Glomerular endothelial cell (primary cell): ENCODE results near the gene URB1. TPM values are rescaled to one million over a fixed set of nuclear protein-coding genes. Genes with fewer than 3 reads are reported as not detected.
"Not testable (repeated sequence)": the region's sequence is repeated elsewhere in the genome, so short reads cannot be mapped to it uniquely, and the experiment has no call there.

Experiments
- DNase-seq: peaks from one replicate; pipeline ENCODE4 v3.0.0-alpha.2; 2011; ENCODE audit warnings: low read depth, low spot score; ENCODE audit errors: extremely low read depth
- total RNA-seq: library from RNA; depleted of rRNA; stranded (reverse); fragments of >200 nt; gene quantifications from 2 replicates; pipeline ENCODE4 v1.2.3, GENCODE V29; 2015

URB1 gene, protein sequence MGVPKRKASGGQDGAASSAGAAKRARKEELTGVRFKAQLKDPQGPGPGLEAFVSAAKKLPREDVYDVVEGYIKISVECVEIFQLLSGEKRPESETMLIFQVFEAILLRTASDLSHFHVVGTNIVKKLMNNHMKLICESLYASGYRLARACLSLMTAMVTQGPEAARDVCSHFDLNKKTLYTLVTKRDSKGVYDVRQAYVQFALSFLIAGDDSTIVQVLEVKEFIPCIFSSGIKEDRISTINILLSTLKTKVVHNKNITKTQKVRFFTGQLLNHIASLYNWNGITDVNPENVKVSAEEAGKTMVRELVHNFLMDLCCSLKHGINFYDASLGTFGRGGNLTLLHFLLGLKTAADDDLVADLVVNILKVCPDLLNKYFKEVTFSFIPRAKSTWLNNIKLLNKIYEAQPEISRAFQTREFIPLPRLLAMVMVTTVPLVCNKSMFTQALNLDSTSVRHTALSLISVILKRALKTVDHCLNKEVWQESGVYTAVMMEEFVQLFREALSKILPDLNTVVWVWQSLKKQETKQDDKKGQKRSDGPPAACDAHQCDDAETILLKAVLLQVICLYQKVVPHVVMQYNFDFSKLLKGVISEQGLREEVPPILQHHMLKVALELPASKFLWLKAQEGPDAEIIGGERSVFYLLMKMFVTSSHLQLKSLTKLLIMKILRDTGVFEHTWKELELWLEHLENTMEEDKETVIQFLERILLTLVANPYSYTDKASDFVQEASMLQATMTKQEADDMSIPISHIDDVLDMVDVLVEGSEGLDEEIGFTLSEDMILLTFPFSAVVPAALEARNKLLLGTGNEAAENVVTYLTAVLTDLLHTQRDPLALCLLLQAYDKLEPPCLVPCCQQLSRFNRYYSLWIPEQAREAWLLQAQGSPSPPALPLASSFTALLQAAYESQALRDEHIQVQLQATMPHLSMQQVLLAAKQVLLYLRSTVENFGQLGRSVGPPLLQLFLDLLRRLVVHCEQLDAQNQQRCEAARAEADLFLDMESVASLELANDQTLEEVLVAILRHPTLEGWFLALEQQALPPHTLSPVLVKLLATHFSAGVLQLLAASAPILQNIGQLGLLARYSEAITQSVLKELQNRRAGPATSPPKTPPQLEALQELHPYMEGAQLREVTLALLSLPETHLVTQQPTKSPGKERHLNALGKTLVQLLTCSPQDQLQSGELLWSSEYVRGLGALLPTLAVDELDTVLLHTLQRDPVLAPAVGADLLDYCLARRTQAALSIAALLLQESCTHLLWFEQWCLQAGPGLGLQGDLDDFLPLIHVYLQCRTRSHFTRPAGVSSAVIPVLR (N-terminal part only)
- 13.6 and 20.2 TPM in 2 replicates for total RNA-seq

DNA sequence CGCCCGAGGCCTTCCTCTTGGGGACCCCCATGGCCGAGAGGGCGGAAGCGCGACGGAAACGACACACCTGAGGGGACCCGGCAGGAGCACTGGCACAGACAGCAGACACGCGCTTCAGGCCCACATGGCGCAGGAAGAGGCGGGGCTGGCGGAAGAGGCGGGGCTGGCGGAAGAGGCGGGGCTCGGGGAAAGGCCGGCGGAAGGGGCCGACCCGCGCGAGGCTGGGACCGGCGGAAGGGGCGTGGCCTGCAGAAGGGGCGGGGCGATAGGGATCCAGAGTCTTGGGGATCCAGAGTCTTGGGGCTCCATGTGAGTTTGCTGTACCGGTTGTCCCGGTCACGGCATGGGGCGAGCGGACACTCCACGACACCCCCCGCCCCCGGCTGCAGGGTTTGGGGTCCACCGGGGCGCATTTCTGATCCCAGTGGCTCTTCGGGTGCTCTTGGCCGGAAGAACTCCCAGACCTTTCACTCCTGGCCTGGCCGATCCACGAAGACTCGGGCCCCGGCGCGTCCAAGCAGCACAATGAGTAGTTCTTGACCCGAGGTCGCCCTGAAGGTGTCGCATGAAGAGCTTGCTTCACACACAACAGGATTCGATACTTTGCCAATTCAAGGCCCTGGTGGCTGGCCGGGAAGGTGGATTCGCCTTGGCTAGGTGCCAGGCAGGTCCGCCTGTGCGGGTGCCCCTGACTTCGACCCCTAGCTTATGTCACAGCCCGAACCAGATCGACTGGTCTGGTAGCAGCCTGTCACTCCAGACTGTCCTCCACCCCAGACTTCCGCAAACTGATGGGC lies at the start of gene URB1:
Gene URB1, minus strand, starts transcription at position 133 of the 797 bp plus-strand sequence. Its CDS starts 102 bp downstream, at position 31.
- no peak for DNase-seq

- DNase-seq, result no peak
Observed at GRCh38 chr21:32437729-32438128, 44.9 kb upstream of the URB1 start.

DNA sequence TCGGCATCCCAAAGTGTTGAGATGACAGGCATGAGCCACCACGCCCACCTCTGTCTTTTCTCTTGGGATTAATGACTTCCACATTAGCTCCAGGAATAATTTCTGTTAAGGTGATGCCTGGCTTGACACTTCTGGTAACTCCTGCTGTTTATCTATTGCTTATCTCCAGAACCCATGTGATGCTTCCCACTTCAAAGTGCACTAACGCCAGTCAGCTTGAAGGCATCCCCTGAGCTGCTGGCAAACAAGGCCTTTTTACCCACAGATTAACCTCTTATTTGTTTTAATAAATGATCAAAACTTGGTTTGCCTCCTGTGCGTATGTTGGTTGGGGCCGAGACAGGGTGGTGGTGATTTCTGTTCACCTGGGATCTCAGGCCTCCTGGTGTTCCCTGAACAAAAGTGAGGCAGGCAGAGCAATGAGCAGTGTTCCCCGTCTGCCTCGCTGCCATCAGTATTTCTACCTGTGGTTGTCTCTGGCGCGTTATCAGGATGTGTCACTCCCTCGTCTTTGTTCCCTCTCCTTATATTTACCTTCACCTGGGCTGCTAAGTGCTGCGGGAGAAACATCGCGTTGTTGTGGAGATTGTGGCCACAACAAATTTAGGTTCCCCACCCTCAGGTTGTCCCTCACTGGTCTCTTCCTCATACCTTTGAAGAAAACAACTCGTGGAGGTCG lies 40.3 kb upstream of the URB1 start:
- not testable (repeated sequence) for DNase-seq

DNA sequence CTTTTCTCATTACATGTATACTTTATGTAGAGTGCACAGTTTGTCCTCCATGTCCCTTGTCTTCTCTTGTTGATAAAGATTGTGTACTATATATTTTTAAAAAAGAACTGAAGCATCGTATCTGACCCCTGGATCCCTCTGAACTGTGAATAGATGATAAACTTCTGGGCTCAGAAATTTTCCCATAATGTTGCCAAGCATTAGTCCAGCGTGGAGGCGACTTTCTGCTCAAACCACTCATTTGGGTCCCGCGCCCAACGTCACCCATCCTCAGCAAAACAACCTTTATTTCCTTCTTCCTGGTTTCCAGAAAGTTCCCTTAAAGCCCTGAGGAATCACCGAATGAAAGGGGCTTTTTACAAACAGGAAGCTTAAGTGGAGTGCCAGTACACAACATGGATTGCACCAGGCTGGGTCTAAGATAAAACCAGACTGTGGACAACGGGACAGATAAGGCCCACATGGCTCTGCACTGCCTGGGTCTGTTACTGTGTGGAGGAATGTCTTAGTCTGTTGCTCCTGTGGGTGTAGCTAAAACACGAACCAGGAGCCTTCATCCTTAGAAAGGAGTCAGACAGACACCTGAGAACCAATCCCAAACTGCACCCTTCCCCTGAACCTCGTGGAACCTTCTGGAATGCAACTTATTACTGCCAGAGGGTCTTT lies 35.3 kb upstream of the URB1 start:
- no peak for DNase-seq

- no peak for DNase-seq
Observed at GRCh38 chr21:32426592-32427051, 33.8 kb upstream of the URB1 start.

DNA sequence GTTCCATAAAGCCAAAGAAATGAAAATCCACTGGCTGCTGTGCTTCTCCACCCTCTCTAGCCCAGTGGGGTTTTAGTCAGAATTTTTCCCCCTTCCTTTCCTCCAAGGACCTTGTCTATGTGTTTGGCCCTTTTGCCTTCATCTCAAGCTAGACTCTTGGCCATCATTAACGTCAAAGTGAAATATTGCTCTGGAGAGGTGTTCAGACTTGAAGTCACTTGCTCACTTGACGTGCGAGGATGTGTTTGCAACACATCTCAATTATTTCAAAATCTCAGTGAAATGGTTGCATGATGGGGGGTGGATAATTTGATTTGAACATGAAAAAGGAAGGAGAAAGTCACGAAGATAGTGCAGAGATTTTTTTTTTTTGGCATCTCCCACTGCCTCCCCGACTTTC lies 33.3 kb upstream of the URB1 start:
- DNase-seq, result no peak

DNA sequence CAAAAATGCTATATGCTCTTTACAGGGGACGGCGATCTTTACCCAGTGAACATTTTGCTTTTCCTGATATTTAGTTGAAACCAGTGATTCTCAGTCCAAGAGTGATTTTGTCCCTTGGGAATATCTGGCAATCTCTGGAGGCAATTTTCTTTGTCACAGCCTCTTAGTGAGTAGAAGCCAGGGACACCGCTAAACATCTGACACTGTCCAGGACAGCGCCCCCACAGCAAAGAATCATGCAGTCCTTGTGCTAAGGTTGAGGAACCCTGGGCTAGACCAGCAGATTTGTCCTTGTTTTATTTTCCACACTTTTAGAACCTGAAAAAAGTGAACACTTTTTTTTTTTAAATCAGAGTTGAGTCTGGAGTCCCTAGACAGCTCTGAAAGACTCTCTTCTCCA lies 32.8 kb upstream of the URB1 start:
- DNase-seq, result no peak

DNA sequence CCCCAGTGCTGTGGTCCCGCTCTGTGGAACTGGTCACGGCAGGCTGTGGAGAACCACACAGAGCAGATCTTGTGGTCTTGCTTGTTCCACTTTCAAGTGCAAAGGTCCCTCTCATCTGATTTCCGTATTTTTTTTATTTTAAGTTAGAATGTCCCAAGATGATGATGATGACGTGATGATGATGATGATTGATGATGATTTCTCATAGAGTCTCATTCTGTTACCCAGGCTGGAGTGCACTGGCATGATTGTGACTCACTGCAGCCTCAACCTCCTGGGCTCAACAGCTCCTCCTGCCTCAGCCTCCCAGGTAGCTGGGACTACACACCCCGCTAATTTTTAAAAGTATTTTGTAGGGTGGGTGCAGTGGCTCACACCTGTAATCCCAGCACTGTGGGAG lies 31.9 kb upstream of the URB1 start:
- no peak for DNase-seq

DNA sequence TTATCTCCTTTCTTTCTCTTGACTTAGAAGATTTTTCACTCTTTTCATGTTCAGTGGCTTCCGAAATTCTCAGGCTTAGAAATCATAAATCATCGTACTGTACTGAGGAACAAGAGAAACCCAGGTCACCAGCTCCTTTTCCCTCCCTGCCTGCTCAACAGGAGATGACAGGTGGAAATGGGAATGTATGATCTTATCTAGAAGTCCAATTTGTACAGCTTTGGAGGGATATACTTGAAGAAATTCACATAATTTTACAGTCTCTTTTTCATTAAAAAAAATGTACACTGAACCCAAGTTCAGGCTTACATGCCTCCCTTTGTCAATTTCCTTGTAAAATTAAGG lies 31.4 kb upstream of the URB1 start:
- no peak for DNase-seq

GRCh38 chr21:32423320-32424190 lies 30.7 kb upstream of the URB1 start:
- DNase-seq, result no peak

DNA sequence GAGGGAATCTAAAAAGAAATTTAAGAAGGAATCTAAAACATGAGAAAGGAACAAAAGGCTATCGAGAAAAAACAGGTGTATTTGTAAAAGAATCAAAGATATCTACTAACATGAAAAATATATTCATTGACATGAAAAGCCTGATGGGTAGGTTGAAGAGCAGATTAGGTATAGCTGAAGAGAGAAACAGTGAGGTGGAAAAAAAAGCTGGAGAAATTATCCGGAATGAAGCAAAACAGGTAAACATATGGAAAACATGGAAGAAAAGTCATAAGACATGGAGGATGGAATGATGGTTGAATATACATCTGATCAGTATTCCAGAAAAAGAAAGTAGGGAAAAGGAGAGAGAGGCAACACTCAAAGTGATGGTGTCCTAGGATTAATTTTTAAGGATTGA lies 29.3 kb upstream of the URB1 start:
- no peak for DNase-seq

- DNase-seq, result no peak
Observed at GRCh38 chr21:32418146-32418545, 25.3 kb upstream of the URB1 start.

- DNase-seq, result no peak
Observed at GRCh38 chr21:32415451-32416398, 22.9 kb upstream of the URB1 start.

GRCh38 chr21:32414579-32415358 lies 22.0 kb upstream of the URB1 start:
- no peak for DNase-seq

GRCh38 chr21:32413697-32414578 lies 21.1 kb upstream of the URB1 start:
- no peak for DNase-seq
